Fibroblast of skin of right biceps (primary cell): ENCODE data around the gene C3orf20.

Experiments
- DNase-seq: peaks from one replicate; pipeline ENCODE4 v3.0.0-alpha.2; 2013

Gene C3orf20

GRCh38 chr3:14780927-14781507 is 106.1 kb downstream of the C3orf20 start:
- peak; percentile 29 for DNase-seq

GRCh38 chr3:14783480-14784086 is 108.6 kb downstream of the C3orf20 start:
- DNase-seq = no peak

DNA sequence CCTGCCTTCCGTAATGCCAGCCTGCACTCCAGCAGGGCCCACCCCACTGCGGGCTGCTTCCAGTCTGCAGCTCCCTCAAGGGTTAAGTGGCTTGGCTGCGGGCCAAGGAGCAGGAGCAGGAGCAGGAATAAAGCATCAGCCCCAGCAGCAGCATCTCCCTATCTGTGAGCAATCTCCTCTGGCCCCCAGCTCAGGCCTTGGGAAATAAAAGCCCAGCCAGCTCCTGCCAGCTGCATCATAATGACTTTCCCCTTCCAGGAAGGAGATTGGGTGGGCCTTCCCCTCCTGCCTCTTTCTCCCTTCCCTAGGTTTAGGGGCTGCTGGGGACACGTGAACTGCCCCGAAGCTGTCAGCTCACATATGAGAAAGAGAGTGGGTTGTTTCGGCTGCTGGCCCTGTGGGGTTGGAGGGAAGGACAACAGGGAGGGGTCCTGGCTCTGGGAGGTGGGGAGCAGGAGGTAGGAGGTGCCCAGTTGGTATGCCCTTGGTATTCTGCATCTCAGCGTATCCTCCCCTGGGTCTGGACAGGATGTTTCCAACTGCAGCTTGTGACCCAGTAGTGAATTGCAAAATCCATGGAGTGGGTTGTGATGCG is 109.2 kb downstream of the C3orf20 start:
- peak; percentile 5 for DNase-seq

GRCh38 chr3:14785207-14786155 is 110.5 kb downstream of the C3orf20 start:
- no peak for DNase-seq

DNA sequence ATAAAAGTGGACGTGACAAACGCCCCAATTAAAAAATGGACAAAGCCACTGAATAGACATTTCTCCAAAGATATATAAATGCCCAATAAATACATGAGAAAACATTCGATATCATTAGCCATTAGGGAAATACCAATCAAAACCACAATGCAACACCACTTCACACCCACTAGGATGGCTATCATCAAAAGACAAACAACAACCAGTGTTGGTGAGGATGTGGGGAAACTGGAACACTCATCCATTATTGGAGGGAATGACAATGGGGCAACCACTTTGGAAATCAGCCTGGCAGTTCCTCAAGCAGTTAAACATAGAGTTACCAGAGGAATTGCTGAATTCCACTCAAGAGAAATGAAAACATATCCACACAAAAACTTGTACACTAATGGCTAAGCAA is 111.4 kb downstream of the C3orf20 start:
- no peak for DNase-seq

DNA sequence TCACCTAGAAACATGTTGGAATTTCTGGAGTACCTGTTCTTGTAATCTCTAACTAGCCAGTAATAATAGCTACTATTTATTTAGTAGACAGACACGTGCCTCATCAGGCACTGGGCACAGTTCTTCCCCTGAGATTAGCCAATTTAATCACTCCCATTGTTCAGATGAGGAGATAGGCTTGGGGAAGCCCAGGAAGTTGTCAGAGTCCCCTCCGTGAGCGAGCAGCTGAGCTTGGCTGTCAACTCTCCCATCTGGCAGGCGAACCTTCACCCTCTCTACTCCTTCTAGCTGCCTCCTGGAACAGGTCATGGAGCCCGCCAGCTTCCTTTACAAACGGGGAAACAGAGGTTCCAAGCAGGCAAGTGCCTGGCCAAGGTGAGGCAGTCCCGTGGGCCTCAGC is 112.7 kb downstream of the C3orf20 start:
- no peak for DNase-seq

GRCh38 chr3:14788644-14789043 is 113.7 kb downstream of the C3orf20 start:
- DNase-seq = no peak

GRCh38 chr3:14789221-14789620 is 114.3 kb downstream of the C3orf20 start:
- no peak for DNase-seq

DNA sequence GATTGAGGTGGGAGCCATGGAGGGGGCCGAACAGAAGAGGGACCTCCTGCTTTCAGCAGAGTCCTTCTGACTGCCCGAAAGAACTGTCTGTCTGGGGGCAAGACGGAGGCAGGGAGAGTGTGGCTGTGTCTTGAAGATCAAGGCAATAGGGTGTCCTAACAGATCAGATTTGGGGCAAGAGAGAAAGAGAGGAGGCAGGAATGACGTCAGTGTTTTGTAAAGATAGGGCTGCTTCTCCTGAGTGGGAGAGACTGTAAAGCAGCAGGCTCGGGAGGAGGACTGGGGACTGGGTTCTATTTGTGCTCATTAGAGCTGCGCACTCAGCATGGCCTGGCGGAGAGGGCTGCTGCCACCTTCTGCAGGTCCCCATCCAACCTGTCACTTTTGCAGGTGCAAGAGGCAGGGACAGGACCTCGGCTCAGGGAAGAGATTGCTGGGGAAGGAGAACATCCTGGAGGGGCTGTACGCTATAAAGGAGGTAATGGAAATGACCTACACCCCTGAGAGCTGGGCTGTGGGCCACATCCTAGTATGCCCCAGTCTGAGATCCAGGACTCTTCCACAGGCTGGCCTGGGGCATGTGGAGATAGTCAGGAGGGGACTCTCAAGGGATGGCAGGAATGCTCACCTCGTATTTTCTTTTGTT is 114.8 kb downstream of the C3orf20 start:
- DNase-seq = no peak

DNA sequence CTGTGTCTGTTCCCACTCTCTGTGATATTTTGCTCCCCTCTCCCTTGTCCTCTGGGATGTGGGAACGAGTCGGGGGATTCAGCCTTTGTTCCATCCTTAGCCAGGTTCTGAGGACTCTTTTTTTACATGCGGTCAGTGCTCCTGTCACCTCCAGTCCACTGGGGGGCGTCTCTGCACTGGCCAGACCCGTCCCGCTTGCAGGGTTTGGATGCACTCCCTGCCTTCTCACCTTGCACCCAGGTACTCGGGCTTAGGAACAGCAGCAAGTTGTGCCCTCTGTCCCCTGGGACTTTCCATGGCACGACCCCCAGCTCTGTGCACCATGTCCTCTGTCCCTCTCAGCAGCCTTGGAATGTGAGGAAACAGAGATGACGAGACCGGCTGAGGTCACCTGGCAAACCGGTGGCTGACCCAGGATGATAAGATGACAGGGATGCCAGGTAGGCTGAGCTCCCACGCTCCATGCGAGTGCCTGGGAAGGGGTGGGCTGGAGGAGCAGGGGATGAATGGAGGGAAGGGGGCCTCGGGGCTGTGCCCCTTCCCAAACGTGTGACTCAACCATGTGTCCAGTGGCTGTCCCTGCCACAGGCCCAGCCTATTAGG is 116.5 kb downstream of the C3orf20 start:
- DNase-seq = peak; percentile 22

GRCh38 chr3:14792691-14793121 is 117.8 kb downstream of the C3orf20 start:
- DNase-seq = no peak

DNA sequence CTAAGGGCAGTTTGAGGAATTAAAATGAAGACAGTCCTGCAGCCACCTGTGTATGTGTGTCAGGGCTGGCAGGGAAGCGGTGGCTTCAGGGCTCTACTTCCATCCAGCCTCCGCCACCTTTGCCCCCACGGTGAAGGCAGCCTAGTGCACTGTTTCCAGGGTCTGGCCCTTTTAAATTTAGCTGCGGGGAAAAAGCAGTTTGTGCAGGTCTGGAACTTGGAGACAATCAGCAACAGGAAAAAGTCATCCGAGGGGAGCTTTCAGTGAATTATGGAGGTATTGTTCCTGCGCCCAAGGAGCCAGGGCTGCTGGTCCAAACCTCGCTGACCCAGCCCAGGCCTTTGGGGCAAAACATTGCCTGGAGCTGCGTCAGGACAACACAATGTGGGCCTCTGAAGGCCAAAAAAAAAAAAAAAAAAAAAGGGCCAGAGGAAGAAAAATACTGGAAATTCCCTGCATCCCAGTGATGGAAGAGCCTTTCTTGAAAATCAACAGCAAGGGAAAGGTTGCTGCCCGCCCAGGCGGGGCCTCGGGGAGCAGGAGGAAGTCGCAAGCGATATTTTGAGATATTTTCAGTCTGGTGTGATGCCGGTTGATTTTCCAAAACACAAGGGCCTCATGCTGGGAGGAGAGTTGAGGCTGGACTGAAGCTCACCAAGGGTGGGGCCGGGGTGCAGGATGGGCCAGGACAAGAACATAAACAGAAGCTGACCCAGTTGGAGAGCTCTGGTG is 118.4 kb downstream of the C3orf20 start:
- DNase-seq = no peak

- no peak for DNase-seq
Observed at GRCh38 chr3:14793858-14794234, 118.9 kb downstream of the C3orf20 start.

GRCh38 chr3:14794435-14794834 is 119.5 kb downstream of the C3orf20 start:
- DNase-seq = no peak

- no peak for DNase-seq
Observed at GRCh38 chr3:14795996-14796395, 121.1 kb downstream of the C3orf20 start.

DNA sequence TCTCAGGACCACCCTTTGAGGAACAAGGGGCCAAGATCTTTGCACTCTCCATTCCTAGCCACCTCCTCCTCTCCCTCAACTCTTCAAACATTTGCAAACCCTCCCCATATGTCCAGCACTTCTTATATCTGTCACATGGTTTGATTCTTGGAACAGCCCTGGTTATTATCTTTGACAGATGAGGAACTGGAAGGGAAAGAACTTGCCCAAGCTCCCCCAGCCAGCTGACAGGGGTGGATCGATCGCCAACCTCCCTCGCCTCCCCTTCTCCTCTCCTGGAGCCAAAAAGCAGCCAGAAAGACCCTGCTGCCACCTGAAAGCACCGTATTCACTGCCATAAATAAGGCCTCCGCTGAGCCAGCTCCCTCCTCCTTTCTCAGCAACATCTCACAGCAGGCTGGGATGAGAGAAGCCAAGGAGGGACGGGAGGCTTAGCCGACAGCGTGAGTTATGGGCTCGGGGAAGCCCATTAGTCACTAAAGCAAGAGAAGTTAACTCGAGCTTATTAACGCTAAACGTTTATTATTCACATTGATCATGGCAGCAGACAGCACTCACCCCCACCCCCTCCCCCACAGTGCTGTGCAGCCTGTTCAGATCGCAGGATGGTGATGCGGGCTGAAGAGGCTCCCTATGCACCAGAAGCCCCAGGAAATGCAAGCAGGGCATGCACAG is 121.6 kb downstream of the C3orf20 start:
- DNase-seq = no peak

GRCh38 chr3:14797731-14798130 is 122.8 kb downstream of the C3orf20 start:
- DNase-seq = no peak

DNA sequence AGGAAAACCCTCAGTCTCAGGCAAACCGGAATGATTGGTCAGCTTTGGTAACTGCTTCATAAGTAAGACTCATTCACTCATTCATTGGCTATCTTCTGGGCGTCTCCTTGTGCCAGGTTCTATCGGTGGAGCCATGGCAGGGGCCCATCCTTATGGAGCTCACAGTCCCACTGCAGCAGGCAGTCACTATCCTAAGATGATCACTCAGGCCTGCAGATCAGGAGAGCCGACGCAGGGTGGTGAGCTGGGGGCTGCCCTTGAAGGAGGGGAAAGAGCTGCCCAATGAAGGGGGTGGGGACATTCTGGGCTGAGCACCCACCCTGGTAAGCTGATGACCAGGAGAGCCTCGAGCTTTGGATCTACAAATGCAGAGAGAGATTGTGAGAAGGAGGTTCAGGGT is 123.3 kb downstream of the C3orf20 start:
- DNase-seq = no peak

DNA sequence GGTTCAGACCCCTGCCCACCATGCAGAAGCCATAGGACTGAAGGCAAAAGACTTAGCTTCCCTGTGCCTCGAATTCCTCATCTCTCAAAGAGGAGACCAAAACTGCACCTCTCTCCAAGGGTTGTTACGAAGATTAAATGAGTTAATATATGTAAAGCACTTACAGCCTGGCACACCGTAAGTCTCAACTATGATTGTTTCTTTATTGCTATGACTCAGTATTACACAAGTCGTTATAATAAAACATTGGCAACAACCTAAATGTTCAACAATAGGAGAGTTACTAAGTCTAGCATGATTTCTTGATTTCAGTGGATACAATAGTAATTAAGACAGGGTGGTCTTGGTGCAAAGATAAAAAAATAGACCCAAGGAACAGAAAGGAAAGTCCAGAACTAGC is 124.2 kb downstream of the C3orf20 start:
- no peak for DNase-seq

DNA sequence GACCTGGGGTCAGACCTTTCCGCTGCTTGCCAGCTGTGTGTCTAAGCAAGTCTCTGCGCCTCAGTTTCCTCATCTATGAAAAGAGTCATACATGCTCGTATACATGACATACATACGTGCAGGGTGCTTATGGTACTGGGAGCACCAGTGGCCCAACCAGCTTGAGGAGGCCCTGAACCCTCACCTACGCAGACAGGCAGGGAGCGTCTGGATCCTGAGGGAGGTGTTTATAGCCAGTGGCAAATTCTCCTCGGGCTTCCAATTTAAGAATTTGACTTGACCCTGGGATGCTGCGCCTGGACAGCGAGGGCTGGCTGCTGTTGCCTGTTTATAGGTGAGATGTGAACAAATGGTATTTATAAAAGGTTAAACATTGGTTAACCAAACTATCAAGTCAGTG is 126.1 kb downstream of the C3orf20 start:
- DNase-seq = no peak

- no peak for DNase-seq
Observed at GRCh38 chr3:14801668-14802380, 126.9 kb downstream of the C3orf20 start.
